ENCODE data around the gene RPA1. TPM values are rescaled to one million over a fixed set of nuclear protein-coding genes. Genes with fewer than 3 reads are reported as not detected.

The RPA1 gene
- total RNA-seq, 1 experiment from 2014 or later = 211 TPM

- TF ChIP-seq EZH2 (IDR thresholded peaks at IDR 0.05; ENCODE audit: borderline replicate concordance, low read depth, low read length, poor library complexity, severe bottlenecking) = no peak
- peak; percentile 34 for TF ChIP-seq CTCF (conservative IDR thresholded peaks at IDR 0.05; ENCODE audit: low read depth, low read length)
- DNase-seq (ENCODE audit: low spot score) = no peak
- ChIA-PET CTCF (no interaction called here), POLR2A (ENCODE audit: low non-redundant PET) (no interaction called here)
- Histone ChIP-seq H3K9me3 (ENCODE audit: low read depth, low read length, poor library complexity, severe bottlenecking) (no peaks in the 10 kb centered on the region), H3K27me3 (replicated peaks; ENCODE audit: insufficient read depth, low read depth, low read length, poor library complexity) (no peaks in the 10 kb centered on the region), H3K27ac (ENCODE audit: low read depth, low read length, poor library complexity, severe bottlenecking) (no peak overlapping the region), H3K4me3 (ENCODE audit: low read depth, low read length, poor library complexity, severe bottlenecking) (no peak overlapping the region), H3K4me1 (ENCODE audit: insufficient read depth, low read length, poor library complexity, severe bottlenecking) (no peaks in the 10 kb centered on the region), H3K36me3 (ENCODE audit: insufficient read depth, low read length, poor library complexity, severe bottlenecking) (peaks cover 36% of the 10 kb centered on the region)
- no TSS peak for BruUV-seq (replicated peaks)
- intact Hi-C loops (cut with micrococcal nuclease; ENCODE audit: unreplicated experiment) = no loop called here
Observed at GRCh38 chr17:1899403-1900000, 69.7 kb downstream of the RPA1 start.

GRCh38 chr17:1904273-1905182 lies 74.7 kb downstream of the RPA1 start:
- Histone ChIP-seq H3K36me3 (ENCODE audit: insufficient read depth, low read length, poor library complexity, severe bottlenecking) (no peaks in the 10 kb centered on the region), H3K4me3 (ENCODE audit: low read depth, low read length, poor library complexity, severe bottlenecking) (no peak overlapping the region), H3K27me3 (replicated peaks; ENCODE audit: insufficient read depth, low read depth, low read length, poor library complexity) (no peaks in the 10 kb centered on the region), H3K4me1 (ENCODE audit: insufficient read depth, low read length, poor library complexity, severe bottlenecking) (peaks cover 13% of the 10 kb centered on the region), H3K9me3 (ENCODE audit: low read depth, low read length, poor library complexity, severe bottlenecking) (no peaks in the 10 kb centered on the region), H3K27ac (ENCODE audit: low read depth, low read length, poor library complexity, severe bottlenecking) (no peak overlapping the region)
- CTCF ChIA-PET = interaction anchor here (0.5 kb wide), 1 partner anchor 11 kb away, joined by 6 read pairs; no protein-coding TSS in a partner anchor
- TF ChIP-seq CTCF (conservative IDR thresholded peaks at IDR 0.05; ENCODE audit: low read depth, low read length) = no peak
- no peak for TF ChIP-seq EZH2 (IDR thresholded peaks at IDR 0.05; ENCODE audit: borderline replicate concordance, low read depth, low read length, poor library complexity, severe bottlenecking)
- intact Hi-C loops (cut with micrococcal nuclease; ENCODE audit: unreplicated experiment) = loop anchor here (5.0 kb wide), 1 partner anchor 138 kb away; the partner anchor contains the start of gene OVCA2
- no peak for DNase-seq (ENCODE audit: low spot score)
- POLR2A ChIA-PET (ENCODE audit: low non-redundant PET) = no interaction called here
- no TSS peak for BruUV-seq (replicated peaks)

GRCh38 chr17:1905190-1905913 lies 75.5 kb downstream of the RPA1 start:
- no peak for TF ChIP-seq CTCF (conservative IDR thresholded peaks at IDR 0.05; ENCODE audit: low read depth, low read length)
- TF ChIP-seq EZH2 (IDR thresholded peaks at IDR 0.05; ENCODE audit: borderline replicate concordance, low read depth, low read length, poor library complexity, severe bottlenecking) = no peak
- Histone ChIP-seq H3K9me3 (ENCODE audit: low read depth, low read length, poor library complexity, severe bottlenecking) (no peaks in the 10 kb centered on the region), H3K4me1 (ENCODE audit: insufficient read depth, low read length, poor library complexity, severe bottlenecking) (peaks cover 13% of the 10 kb centered on the region), H3K4me3 (ENCODE audit: low read depth, low read length, poor library complexity, severe bottlenecking) (no peak overlapping the region), H3K36me3 (ENCODE audit: insufficient read depth, low read length, poor library complexity, severe bottlenecking) (no peaks in the 10 kb centered on the region), H3K27me3 (replicated peaks; ENCODE audit: insufficient read depth, low read depth, low read length, poor library complexity) (no peaks in the 10 kb centered on the region), H3K27ac (ENCODE audit: low read depth, low read length, poor library complexity, severe bottlenecking) (no peak overlapping the region)
- intact Hi-C loops (cut with micrococcal nuclease; ENCODE audit: unreplicated experiment) = loop anchor here (5.0 kb wide), 1 partner anchor 137 kb away; the partner anchor contains the start of gene OVCA2
- ChIA-PET CTCF (no interaction called here), POLR2A (ENCODE audit: low non-redundant PET) (no interaction called here)
- no TSS peak for BruUV-seq (replicated peaks)
- no peak for DNase-seq (ENCODE audit: low spot score)
